A549 (cell line): Measurements from ENCODE around the gene CD37. TPM values are rescaled to one million over a fixed set of nuclear protein-coding genes. Genes with fewer than 3 reads are reported as not detected.
A peak's percentile ranks its signal among the peaks of the same experiment; 100 is the strongest.
"Not testable (repeated sequence)": the region's sequence is repeated elsewhere in the genome, so short reads cannot be mapped to it uniquely, and the experiment has no call there.

Source experiments
- ATAC-seq, 2 experiments: fragments of 200-7000 bp in 1 of 2; fragments of >200 bp in 1 of 2; cut with Nextera tagmentation in 1 of 2; cut with Tn5 transposase in 1 of 2; 3 replicates each; pipeline versions ENCODE4 v1.8.0 to v1.9.1; 2018 to 2020; ENCODE audit warnings: mild to moderate bottlenecking in 1 of 2, moderate library complexity in 1 of 2
- CTCF ChIA-PET: fragments of 300-600 bp; sonication (Branson Sonifier 250); formaldehyde crosslinking; extraction: SDS; loops from one replicate; lab custom pipeline; 2021; ENCODE audit warnings: antibody characterized with exemption, inconsistent platforms; lab: Yijun Ruan, JAX
- POLR2A ChIA-PET: fragments of 350-600 bp; formaldehyde crosslinking; extraction: SDS; loops from one replicate; lab custom pipeline; 2021; ENCODE audit warnings: antibody characterized with exemption, inconsistent platforms; lab: Yijun Ruan, JAX
- DNase-seq, 2 experiments: peaks; one replicate each; pipeline versions ENCODE4 v3.0.0 to v3.0.0-alpha.2; 2011 to 2016; ENCODE audit warnings: low read depth in 1 of 2, low spot score in 1 of 2
- FAIRE-seq: peaks from 2 replicates; lab custom pipeline; 2011; peaks lifted over from hg19 to GRCh38; lab: Jason Lieb, UNC
- H3K27ac ChIP-seq, 2 experiments: fragments of >200 bp; sonication (Bioruptor Twin); formaldehyde crosslinking; 3 replicates each; pipeline ENCODE4 v1.5.1; 2016 to 2017
- H3K4me1 ChIP-seq: fragments of >200 bp; sonication (Bioruptor Twin); formaldehyde crosslinking; 3 replicates; pipeline ENCODE4 v1.6.1; 2016
- H3K4me2 ChIP-seq: fragments of >200 bp; sonication (Bioruptor Twin); formaldehyde crosslinking; 3 replicates; pipeline ENCODE4 v1.6.1; 2016
- H3K4me3 ChIP-seq: fragments of >200 bp; sonication (Bioruptor Twin); formaldehyde crosslinking; 3 replicates; pipeline ENCODE4 v1.5.1; 2016
- H3K9me3 ChIP-seq: fragments of >200 bp; sonication (Bioruptor Twin); formaldehyde crosslinking; 3 replicates; pipeline ENCODE4 v1.6.1; 2016
- CHD2 ChIP-seq: fragments of 150-350 bp; IDR thresholded peaks from 2 replicates; pipeline ENCODE4 v1.6.1; 2014; ENCODE audit warnings: low read length; ENCODE audit not compliant: partially characterized antibody
- CTCF ChIP-seq: fragments of >200 bp; sonication (Bioruptor Twin); formaldehyde crosslinking; IDR thresholded peaks from 3 replicates; pipeline ENCODE4 v1.5.1; 2016
- EHF ChIP-seq: fragments of 250-450 bp; sonication (Bioruptor Pico); IDR thresholded peaks from 2 replicates; pipeline ENCODE4 v1.5.0; 2020; ENCODE audit warnings: mild to moderate bottlenecking
- FOXS1 ChIP-seq: fragments of 250-450 bp; sonication (Bioruptor Pico); IDR thresholded peaks from 2 replicates; pipeline ENCODE4 v1.5.0; 2020; ENCODE audit warnings: mild to moderate bottlenecking, moderate library complexity
- HEYL ChIP-seq: fragments of 250-450 bp; sonication (Bioruptor Pico); IDR thresholded peaks from 2 replicates; pipeline ENCODE4 v1.8.0; 2021; ENCODE audit warnings: mild to moderate bottlenecking, moderate library complexity
- HMGXB4 ChIP-seq: fragments of 250-450 bp; sonication (Bioruptor Pico); IDR thresholded peaks from 2 replicates; pipeline ENCODE4 v1.5.0; 2021; ENCODE audit warnings: mild to moderate bottlenecking, moderate library complexity, borderline replicate concordance
- HOXB5 ChIP-seq: fragments of 250-450 bp; sonication (Bioruptor Pico); IDR thresholded peaks from 2 replicates; pipeline ENCODE4 v1.5.0; 2020; ENCODE audit warnings: mild to moderate bottlenecking, moderate library complexity
- NFE2L2 ChIP-seq: fragments of 150-350 bp; conservative IDR thresholded peaks from 2 replicates; pipeline ENCODE4 v1.6.1; 2014; ENCODE audit warnings: low read length
- NPAS2 ChIP-seq: fragments of 250-450 bp; sonication (Bioruptor Pico); IDR thresholded peaks from 2 replicates; pipeline ENCODE4 v1.8.0; 2022; ENCODE audit warnings: mild to moderate bottlenecking, moderate library complexity, borderline replicate concordance
- NR3C1 ChIP-seq: fragments of >200 bp; sonication (Bioruptor Twin); formaldehyde crosslinking; IDR thresholded peaks from 3 replicates; pipeline ENCODE4 v1.6.1; 2017
- PHF8 ChIP-seq: fragments of 200-600 bp; sonication (generic); IDR thresholded peaks from 2 replicates; pipeline ENCODE4 v1.6.1; 2016; ENCODE audit warnings: low read depth, mild to moderate bottlenecking, antibody characterized with exemption, moderate library complexity, borderline replicate concordance
- RAD21 ChIP-seq, 2 experiments: fragments of >200 bp in 1 of 2; sonication (Bioruptor Twin) in 1 of 2; formaldehyde crosslinking in 1 of 2; IDR thresholded peaks in 1 of 2; conservative IDR thresholded peaks in 1 of 2; 2 replicates in 1 of 2; 3 replicates in 1 of 2; pipeline ENCODE4 v1.6.1; 2012 to 2018; ENCODE audit warnings: inconsistent platforms in 1 of 2
- RARB ChIP-seq: fragments of 250-450 bp; sonication (Bioruptor Pico); IDR thresholded peaks from 2 replicates; pipeline ENCODE4 v1.8.0; 2021; ENCODE audit warnings: mild to moderate bottlenecking, moderate library complexity
- RFX5 ChIP-seq: fragments of 450-650 bp; IDR thresholded peaks from 2 replicates; pipeline ENCODE4 v1.7.1; 2014; ENCODE audit warnings: antibody characterized with exemption, mild to moderate bottlenecking, moderate library complexity
- SMC3 ChIP-seq: fragments of >200 bp; sonication (Bioruptor Twin); formaldehyde crosslinking; IDR thresholded peaks from 3 replicates; pipeline ENCODE4 v1.6.1; 2018; ENCODE audit warnings: inconsistent platforms
- WGBS: methylation state at CpG from one replicate; pipeline ENCODE4 v1.1.6; 2017; ENCODE audit errors: missing lambda C conversion rate; 5-methylcytosine and 5-hydroxymethylcytosine counted together
- polyA plus RNA-seq, 4 experiments: library from polyadenylated mRNA; depleted of rRNA in 3 of 4; stranded (reverse); fragments of >200 nt; fragmentation: RNase III in 1 of 4; extraction: RNeasy Plus Mini Kit Qiagen cat#74134 plus additional on column Dnase treatment in 1 of 4; gene quantifications; 2 replicates in 3 of 4; 3 replicates in 1 of 4; pipeline ENCODE4 v1.2.3, GENCODE V29; 2011 to 2017

CD37 gene
- polyA plus RNA-seq, 2 of the 4 experiments (the other 2 are of a cell fraction): 0.13 TPM; not detected in 1

- DNase-seq: peak; percentile 51 to 56
- Histone ChIP-seq H3K4me3 (no peak overlapping the region), H3K9me3 (peaks cover 4% of the 10 kb centered on the region; the same call in 1 of the 3 replicates)
- POLR2A ChIA-PET: no interaction called here
- TF ChIP-seq RAD21 (conservative IDR thresholded peaks at IDR 0.05 in 1 of 2, IDR thresholded peaks at IDR 0.05 in 1 of 2): peak in 1 of 2 experiments; percentile 35; a peak in 3 of 5 replicates
- no peak for TF ChIP-seq HMGXB4 (CRISPR knock-in tag)
- TF ChIP-seq CTCF: peak; percentile 70
- TF ChIP-seq SMC3: peak; percentile 41; the same call in 2 of the 3 replicates
- no peak for TF ChIP-seq CHD2
- no peak for TF ChIP-seq NPAS2 (CRISPR knock-in tag)
- TF ChIP-seq, all 56 proteins: peak for 3
- ATAC-seq: peak; percentile 72 to 74; a peak in 4 of 6 replicates
- FAIRE-seq: no peak
- CTCF ChIA-PET: interaction anchor here (0.6 to 3.4 kb wide), 28 partner anchors 10 to 696 kb away, joined by 3 to 18 read pairs (median 4); no protein-coding TSS in a partner anchor
- Histone ChIP-seq H3K27ac (no peak overlapping the region), H3K4me1 (no peaks in the 10 kb centered on the region), H3K4me2 (no peak overlapping the region)
- WGBS: 46% methylated on average over 2 of the region's 2 CpGs
These were observed 7.2 kb upstream of the CD37 start for GRCh38 chr19:49327878-49328544.

GRCh38 chr19:49328741-49329140, 6.5 kb upstream of the CD37 start:
- H3K4me3 ChIP-seq: no peak overlapping the region
- WGBS: 100% methylated on average over 2 of the region's 2 CpGs
- no peaks in the 10 kb centered on the region for H3K9me3 ChIP-seq
- TF ChIP-seq NR3C1: no peak
- no peak for TF ChIP-seq HMGXB4 (CRISPR knock-in tag)
- TF ChIP-seq RARB: no peak
- no peak for TF ChIP-seq PHF8
- TF ChIP-seq HOXB5 (CRISPR knock-in tag): no peak
- no peak for TF ChIP-seq NFE2L2
- no peak for TF ChIP-seq HEYL (CRISPR knock-in tag)
- TF ChIP-seq RFX5: no peak
- no peak for TF ChIP-seq EHF (CRISPR knock-in tag)
- TF ChIP-seq CHD2: no peak
- TF ChIP-seq FOXS1 (CRISPR knock-in tag): no peak
- FAIRE-seq: no peak
- no peak for ATAC-seq
- no peak overlapping the region for H3K4me2 ChIP-seq
- CTCF ChIA-PET: interaction anchor here (1.0 to 3.4 kb wide), 6 partner anchors 16 to 141 kb away, joined by 3 to 18 read pairs (median 4); no protein-coding TSS in a partner anchor
- DNase-seq: no peak
- no peak overlapping the region for H3K27ac ChIP-seq
- POLR2A ChIA-PET: no interaction called here
- H3K4me1 ChIP-seq: no peaks in the 10 kb centered on the region

DNA sequence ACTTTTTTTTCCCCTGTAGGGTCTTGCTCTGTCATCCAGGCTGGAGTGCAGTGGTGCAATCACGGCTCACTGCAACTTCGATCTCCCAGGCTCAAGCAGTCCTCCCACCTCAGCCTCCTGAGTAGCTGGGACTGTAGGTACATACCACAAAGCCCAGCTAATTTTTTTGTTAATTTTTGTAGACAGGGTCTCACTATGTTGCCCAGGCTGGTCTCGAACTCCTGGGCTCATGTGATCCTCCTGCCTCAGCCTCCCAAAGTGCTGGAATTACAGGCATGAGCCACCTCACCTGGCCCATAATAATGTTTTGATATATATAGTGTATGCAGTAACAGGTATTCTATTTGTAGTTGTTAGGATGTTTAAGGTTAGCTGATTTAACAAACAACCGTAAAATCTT, 4.0 kb upstream of the CD37 start:
- H3K27ac ChIP-seq, H3K4me1 ChIP-seq, H3K9me3 ChIP-seq, FAIRE-seq, H3K4me3 ChIP-seq, ATAC-seq, H3K4me2 ChIP-seq, DNase-seq, POLR2A ChIA-PET: not testable (repeated sequence)
- WGBS: 88% methylated on average over 4 of the region's 4 CpGs
- CTCF ChIA-PET: interaction anchor here (0.8 to 2.0 kb wide), 6 partner anchors 13 to 132 kb away, joined by 3 to 7 read pairs (median 5); no protein-coding TSS in a partner anchor
